DOHH2 (cell line): ENCODE results near the gene ZMYND8.

Experiments used
- CTCF ChIP-seq: fragments of 200-600 bp; sonication (generic); IDR thresholded peaks from one replicate; pipeline ENCODE4 v1.5.1; 2014; ENCODE audit warnings: antibody characterized with exemption, mild to moderate bottlenecking, low read depth, low read length; ENCODE audit not compliant: poor library complexity, severe bottlenecking
- EZH2phosphoT487 ChIP-seq: fragments of 200-600 bp; sonication (generic); IDR thresholded peaks from 2 replicates; pipeline ENCODE4 v1.6.1; 2017; ENCODE audit warnings: borderline replicate concordance, mild to moderate bottlenecking, antibody characterized with exemption, low read length, moderate library complexity, mixed read lengths

- TF ChIP-seq CTCF (no peak), EZH2phosphoT487 (no peak)
Measured at GRCh38 chr20:47370850-47371782, 14.6 kb upstream of the ZMYND8 start.
